ENCODE data around the gene MYBL2. TPM values are rescaled to one million over a fixed set of nuclear protein-coding genes. Genes with fewer than 3 reads are reported as not detected.

MYBL2 gene
- total and polyA plus RNA-seq, 7 donors, result 0.27 to 40.6 (median 4.1) TPM; not detected in 3

DNA sequence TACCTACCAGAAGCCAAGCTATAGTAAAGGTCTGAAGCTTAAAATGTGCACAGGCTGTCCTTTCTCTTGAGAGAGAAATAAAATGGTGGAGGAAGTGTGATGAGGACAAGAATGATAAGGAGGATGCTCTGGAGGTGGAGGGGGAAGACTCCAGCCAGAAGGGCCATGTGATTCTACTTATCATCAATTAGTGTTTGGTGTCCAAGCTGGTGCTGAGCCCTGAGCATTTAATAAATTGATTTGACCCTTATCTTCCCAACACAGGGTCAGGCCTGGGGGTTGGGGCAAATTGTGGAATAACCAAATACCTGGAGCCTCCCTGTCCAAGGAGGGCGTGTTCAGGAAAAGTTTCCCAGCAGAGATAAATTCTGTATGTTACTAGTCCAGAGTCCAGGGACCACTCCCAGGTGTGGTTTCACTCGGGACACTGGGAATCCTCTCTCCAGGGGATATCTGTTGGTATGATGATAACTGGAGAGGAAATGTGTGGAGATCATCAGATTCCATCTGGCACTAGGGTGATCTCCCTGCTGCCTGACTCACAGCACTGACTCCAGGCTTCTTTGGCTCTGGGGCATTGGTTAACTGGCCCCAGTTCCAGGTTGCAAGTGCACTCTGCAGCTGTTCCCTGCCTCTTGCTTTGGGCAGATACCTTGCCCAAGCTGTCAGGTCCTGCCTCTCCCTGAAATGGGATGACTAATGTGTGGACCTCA is 3.8 kb upstream of the MYBL2 start:
- Histone ChIP-seq H3K9me3 (no peaks in the 10 kb centered on the region), H3K4me1 (peaks cover 0 to 15% (median 12%) of the 10 kb centered on the region in 4 donors), H3K27me3 (peaks cover 11 to 36% (median 21%) of the 10 kb centered on the region in 3 donors), H3K36me3 (no peaks in the 10 kb centered on the region), H3K4me3 (no peak overlapping the region), H3K27ac (no peak overlapping the region)
- TF ChIP-seq POLR2AphosphoS5 (IDR thresholded peaks at IDR 0.05), result no peak
- TF ChIP-seq POLR2A (IDR thresholded peaks at IDR 0.05), result no peak
- TF ChIP-seq EP300 (IDR thresholded peaks at IDR 0.05), result no peak
- no peak for TF ChIP-seq CTCF (IDR thresholded peaks at IDR 0.05)
- intact Hi-C loops (cut with DNase I), result no loop called here
- no peak for DNase-seq
- WGBS, 2 donors, result 18 to 63% methylated on average over 2 of the region's 2 CpGs

DNA sequence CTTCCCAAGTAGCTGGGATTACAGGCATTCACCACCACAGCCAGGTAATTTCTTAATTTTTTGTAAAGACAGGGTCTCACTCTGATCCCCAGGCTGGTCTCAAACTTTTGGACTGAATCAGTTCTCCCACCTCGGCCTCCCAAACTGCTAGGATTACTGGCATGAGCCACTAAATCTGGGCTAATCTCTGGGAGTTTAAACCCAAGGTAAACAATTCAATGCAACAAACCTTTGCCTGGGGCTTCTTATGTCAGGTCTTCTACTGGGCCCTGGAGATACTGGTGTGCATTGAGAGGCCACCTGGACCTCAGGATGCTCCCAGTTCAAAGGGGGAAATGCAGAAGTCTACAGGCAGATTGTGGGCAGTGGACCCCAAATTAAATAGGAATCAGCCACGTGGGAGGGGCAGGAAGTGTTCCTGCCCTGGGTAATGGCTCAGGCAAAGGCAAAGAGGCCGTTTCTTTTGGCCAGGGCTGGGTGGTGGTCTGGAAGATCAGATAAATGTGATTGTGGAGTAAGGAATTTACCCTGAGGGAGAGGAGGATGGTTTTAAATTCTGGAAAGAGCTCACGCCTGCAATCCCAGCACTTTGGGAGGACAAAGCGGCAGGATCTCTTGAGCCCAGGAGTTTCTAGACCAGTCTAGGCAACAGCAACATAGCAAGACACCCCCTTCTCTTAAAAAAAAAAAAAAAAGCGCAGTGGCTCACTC is 1.3 kb upstream of the MYBL2 start:
- TF ChIP-seq POLR2A (IDR thresholded peaks at IDR 0.05), result no peak
- TF ChIP-seq CTCF (IDR thresholded peaks at IDR 0.05), result no peak
- TF ChIP-seq EP300 (IDR thresholded peaks at IDR 0.05), result no peak
- TF ChIP-seq POLR2AphosphoS5 (IDR thresholded peaks at IDR 0.05), result no peak
- no peaks in the 10 kb centered on the region for H3K9me3 ChIP-seq
- no peak overlapping the region for H3K27ac ChIP-seq
- WGBS, 2 donors, result 75 to 78% methylated on average over 6 of the region's 6 CpGs
- intact Hi-C loops (cut with DNase I), result no loop called here
- no peak for DNase-seq
- H3K27me3 ChIP-seq, result peaks cover 16 to 61% (median 43%) of the 10 kb centered on the region in 3 donors
- no peak overlapping the region for H3K4me3 ChIP-seq
- no peaks in the 10 kb centered on the region for H3K36me3 ChIP-seq
- peaks cover 0 to 15% (median 12%) of the 10 kb centered on the region in 4 donors for H3K4me1 ChIP-seq

DNA sequence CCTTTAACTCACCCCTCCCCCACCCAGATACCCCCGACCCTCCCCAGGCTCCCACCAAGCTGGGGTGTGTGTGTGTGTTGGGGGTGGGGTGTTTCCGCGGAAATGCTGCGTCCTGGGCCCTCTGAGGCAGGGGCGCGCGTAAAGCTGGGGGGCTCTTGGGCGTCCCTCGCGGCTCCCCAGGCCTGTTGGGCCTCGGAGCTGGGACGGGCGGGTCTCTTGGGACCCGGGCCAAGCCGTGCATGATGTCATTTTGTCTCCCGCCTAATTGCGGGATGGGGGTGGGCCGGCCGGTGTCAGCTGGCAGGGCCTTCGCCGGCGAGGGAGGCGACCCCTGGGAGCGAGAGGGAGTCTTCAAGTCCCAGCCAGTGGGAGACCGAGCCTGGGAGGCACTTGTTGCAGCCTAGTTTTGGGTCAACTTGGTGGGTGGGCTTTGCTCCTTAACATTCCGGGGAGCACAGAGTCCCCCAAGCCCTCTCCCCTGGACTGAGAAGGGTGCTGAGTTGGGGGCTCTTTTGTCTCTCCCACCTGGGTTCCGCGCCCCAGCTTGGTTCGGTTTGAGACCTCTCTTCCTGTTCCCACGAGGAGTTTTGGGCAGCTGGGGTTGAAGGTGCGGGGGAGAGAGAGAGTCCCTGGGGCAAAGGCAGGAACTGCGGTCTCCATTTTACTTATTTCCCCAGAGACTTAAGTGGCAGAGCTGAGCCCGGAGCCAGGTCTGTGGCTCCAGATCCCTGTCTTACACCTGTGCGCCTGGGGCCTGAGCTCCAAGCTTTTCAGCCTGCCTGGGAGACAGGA is 623 bp downstream of the MYBL2 start:
- H3K4me1 ChIP-seq, result peaks cover 0 to 15% (median 12%) of the 10 kb centered on the region in 4 donors
- H3K36me3 ChIP-seq, result no peaks in the 10 kb centered on the region
- WGBS, 2 donors, result 7 to 12% methylated on average over 34 of the region's 34 CpGs
- no peak for TF ChIP-seq EP300 (IDR thresholded peaks at IDR 0.05)
- TF ChIP-seq CTCF (IDR thresholded peaks at IDR 0.05), result no peak
- TF ChIP-seq POLR2A (IDR thresholded peaks at IDR 0.05), result no peak
- TF ChIP-seq POLR2AphosphoS5 (IDR thresholded peaks at IDR 0.05), result no peak
- H3K27me3 ChIP-seq, result peaks cover 16 to 74% (median 45%) of the 10 kb centered on the region in 3 donors
- H3K9me3 ChIP-seq, result no peaks in the 10 kb centered on the region
- no peak overlapping the region for H3K27ac ChIP-seq
- intact Hi-C loops (cut with DNase I), result no loop called here
- peak overlapping the region in 2 of 4 donors; percentile 22 to 37 for H3K4me3 ChIP-seq
- DNase-seq, result no peak

- TF ChIP-seq EP300 (IDR thresholded peaks at IDR 0.05) (no peak), POLR2AphosphoS5 (IDR thresholded peaks at IDR 0.05) (no peak)
- no peaks in the 10 kb centered on the region for H3K9me3 ChIP-seq
- intact Hi-C loops (cut with DNase I), result no loop called here
- H3K36me3 ChIP-seq, result no peaks in the 10 kb centered on the region
- no peak for DNase-seq
- H3K27ac ChIP-seq, result no peak overlapping the region
- H3K4me3 ChIP-seq, result no peak overlapping the region
- peaks cover 0 to 15% (median 12%) of the 10 kb centered on the region in 4 donors for H3K4me1 ChIP-seq
- H3K27me3 ChIP-seq, result peaks cover 16 to 83% (median 45%) of the 10 kb centered on the region in 3 donors
- WGBS, 2 donors, result 75 to 92% methylated on average over 3 of the region's 3 CpGs
Measured at GRCh38 chr20:43669332-43669731, 2.4 kb downstream of the MYBL2 start.

All from sigmoid colon (tissue), 7 donors.